Measurements from ENCODE around the gene ATG4A.

DNA sequence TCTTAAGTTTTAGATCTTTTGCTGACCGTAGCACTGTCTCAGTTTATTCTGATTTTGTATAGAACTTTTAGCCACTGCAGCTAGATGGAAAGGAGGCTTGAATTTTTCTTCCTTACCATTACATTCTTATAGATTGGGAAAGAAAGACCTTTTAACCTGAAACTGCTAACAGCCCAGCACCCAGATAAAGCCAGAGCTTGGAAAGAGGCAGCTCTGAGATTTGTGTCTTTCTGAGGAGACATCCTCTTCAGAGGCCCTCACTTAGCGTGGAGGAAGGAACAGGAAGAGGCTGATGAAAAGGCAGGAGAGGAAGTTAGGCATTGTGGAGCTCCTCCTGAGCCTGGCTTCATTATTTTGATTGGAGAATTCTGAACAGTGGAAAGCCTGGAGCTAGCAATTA is 35.1 kb downstream of the ATG4A start:
- TF ChIP-seq YY1 (IDR thresholded peaks at IDR 0.05; ENCODE audit: insufficient read depth, insufficient read length), result no peak
- no peak for TF ChIP-seq ZNF274 (IDR thresholded peaks at IDR 0.05; ENCODE audit: low read depth, low read length)

Data from NT2/D1 (cell line).